PC-3 (cell line): ENCODE measurements around the gene CXCR6. TPM values are rescaled to one million over a fixed set of nuclear protein-coding genes. Genes with fewer than 3 reads are reported as not detected.

Source experiments
- ATAC-seq: fragments of 200-7000 bp; cut with Tn5 transposase; 2 replicates; pipeline ENCODE4 v1.9.1; 2020; ENCODE audit warnings: mild to moderate bottlenecking, moderate library complexity
- BruUV-seq: library from RNA; stranded (reverse); fragments of 400-500 nt; replicated peaks from 2 replicates; lab custom pipeline; 2021; lab: Mats Ljungman, UMichigan
- CTCF ChIA-PET: fragments of 300-600 bp; sonication (Branson Sonifier 250); formaldehyde crosslinking; loops from one replicate; lab custom pipeline; 2022; ENCODE audit warnings: antibody characterized with exemption; lab: Charles Lee
- POLR2A ChIA-PET: fragments of 300-600 bp; sonication (Branson Sonifier 250); formaldehyde crosslinking; loops from one replicate; lab custom pipeline; 2022; ENCODE audit warnings: antibody characterized with exemption; ENCODE audit not compliant: unreplicated experiment; lab: Charles Lee
- DNase-seq: peaks from one replicate; pipeline ENCODE4 v3.0.0-alpha.2; 2015
- H2AFZ ChIP-seq: fragments of 300-600 bp; sonication (generic); 2 replicates; pipeline ENCODE4 v1.6.0; 2016; ENCODE audit warnings: antibody characterized with exemption, low read length
- H3F3A ChIP-seq: fragments of 300-600 bp; sonication (generic); one replicate; pipeline ENCODE4 v1.6.0; 2017; ENCODE audit warnings: antibody characterized with exemption, low read length, control low read depth, mild to moderate bottlenecking; ENCODE audit not compliant: unreplicated experiment
- H3K27ac ChIP-seq: fragments of 300-600 bp; sonication (generic); 2 replicates; pipeline ENCODE4 v1.5.1; 2016; ENCODE audit warnings: mild to moderate bottlenecking, low read length
- H3K27me3 ChIP-seq: fragments of 300-600 bp; sonication (generic); 2 replicates; pipeline ENCODE4 v1.6.1; 2016; ENCODE audit warnings: low read length, mixed read lengths
- H3K36me3 ChIP-seq: fragments of 300-600 bp; sonication (generic); 2 replicates; pipeline ENCODE4 v1.6.1; 2016; ENCODE audit warnings: low read depth, mixed run types, low read length, mixed read lengths
- H3K4me1 ChIP-seq: fragments of 300-600 bp; sonication (generic); 2 replicates; pipeline ENCODE4 v1.5.1; 2016; ENCODE audit warnings: low read length; ENCODE audit not compliant: insufficient read depth
- H3K4me2 ChIP-seq: fragments of 300-600 bp; sonication (generic); 2 replicates; pipeline ENCODE4 v1.6.0; 2016; ENCODE audit warnings: low read length
- H3K4me3 ChIP-seq: fragments of 300-600 bp; sonication (generic); 2 replicates; pipeline ENCODE4 v1.5.1; 2016; ENCODE audit warnings: mild to moderate bottlenecking, low read length, mixed read lengths
- H3K79me2 ChIP-seq: fragments of 300-600 bp; sonication (generic); 2 replicates; pipeline ENCODE4 v1.6.1; 2017; ENCODE audit warnings: low read length, mixed read lengths
- H3K9ac ChIP-seq: fragments of 300-600 bp; sonication (generic); 2 replicates; pipeline ENCODE4 v1.6.0; 2016; ENCODE audit warnings: mild to moderate bottlenecking, low read length
- H3K9me2 ChIP-seq: fragments of 300-600 bp; sonication (generic); replicated peaks from 2 replicates; pipeline ENCODE4 v1.6.1; 2016; ENCODE audit warnings: mixed run types, low read length, mixed read lengths
- H3K9me3 ChIP-seq: fragments of 300-600 bp; sonication (generic); 2 replicates; pipeline ENCODE4 v1.6.1; 2016; ENCODE audit warnings: low read length, mixed read lengths
- H4K20me1 ChIP-seq: fragments of 300-600 bp; sonication (generic); 2 replicates; pipeline ENCODE4 v1.6.1; 2016; ENCODE audit warnings: low read length, mixed read lengths
- CTCF ChIP-seq: fragments of 300-600 bp; sonication (generic); conservative IDR thresholded peaks from 2 replicates; pipeline ENCODE4 v1.5.1; 2017; ENCODE audit warnings: antibody characterized with exemption, low read depth, mild to moderate bottlenecking, low read length
- EZH2 ChIP-seq: fragments of 300-600 bp; sonication (generic); IDR thresholded peaks from one replicate; pipeline ENCODE4 v1.6.1; 2017; ENCODE audit warnings: antibody characterized with exemption, mild to moderate bottlenecking, low read length; ENCODE audit not compliant: unreplicated experiment
- EZH2phosphoT487 ChIP-seq: fragments of 300-600 bp; sonication (generic); IDR thresholded peaks from 2 replicates; pipeline ENCODE4 v1.6.1; 2018; ENCODE audit warnings: mild to moderate bottlenecking, antibody characterized with exemption, low read length, borderline replicate concordance
- intact Hi-C: fragments of 100-400 bp; cut with micrococcal nuclease; formaldehyde crosslinking; loops from 2 replicates; pipeline ENCODE4 v1.9.0; 2023
- total RNA-seq: library from RNA; depleted of rRNA; stranded (reverse); fragments of >200 nt; gene quantifications from 2 replicates; pipeline ENCODE4 v1.2.3, GENCODE V29; 2014

CXCR6 gene
- total RNA-seq, 1 experiment from 2014 or later = not detected

- intact Hi-C loops = no loop called here
- no peak for ATAC-seq
- Histone ChIP-seq H3K4me3 (no peak overlapping the region), H3K79me2 (no peaks in the 10 kb centered on the region), H3K36me3 (peaks cover 43% of the 10 kb centered on the region; the same call in 1 of the 2 replicates), H3F3A (no peaks in the 10 kb centered on the region), H2AFZ (no peak overlapping the region), H4K20me1 (no peaks in the 10 kb centered on the region), H3K27me3 (no peaks in the 10 kb centered on the region), H3K9me3 (no peaks in the 10 kb centered on the region), H3K9me2 (no peaks in the 10 kb centered on the region), H3K4me1 (peaks cover 7% of the 10 kb centered on the region), H3K9ac (no peak overlapping the region), H3K4me2 (no peak overlapping the region), H3K27ac (no peak overlapping the region)
- no peak for DNase-seq
- BruUV-seq = no TSS peak
- CTCF ChIA-PET = no interaction called here
- TF ChIP-seq CTCF = no peak
- no peak for TF ChIP-seq EZH2phosphoT487
- no peak for TF ChIP-seq EZH2
- POLR2A ChIA-PET = interaction anchor here (0.5 kb wide), 1 partner anchor 109 kb away, joined by 3 read pairs; no protein-coding TSS in a partner anchor
These were observed 6.9 kb downstream of the CXCR6 start for GRCh38 chr3:45950131-45950530.

- ATAC-seq (no peak), DNase-seq (no peak)
- Histone ChIP-seq H3K4me3 (no peak overlapping the region), H3K27ac (no peak overlapping the region), H3K9me2 (no peaks in the 10 kb centered on the region), H4K20me1 (no peaks in the 10 kb centered on the region), H3K4me1 (peaks cover 7% of the 10 kb centered on the region), H3F3A (no peaks in the 10 kb centered on the region), H3K4me2 (no peak overlapping the region), H2AFZ (no peak overlapping the region), H3K9me3 (no peaks in the 10 kb centered on the region), H3K9ac (no peak overlapping the region), H3K27me3 (no peaks in the 10 kb centered on the region), H3K79me2 (no peaks in the 10 kb centered on the region), H3K36me3 (peaks cover 48% of the 10 kb centered on the region; the same call in 1 of the 2 replicates)
- intact Hi-C loops = no loop called here
- no TSS peak for BruUV-seq
- ChIA-PET POLR2A (interaction anchor here (0.5 kb wide), 1 partner anchor 110 kb away, joined by 3 read pairs; no protein-coding TSS in a partner anchor), CTCF (no interaction called here)
- TF ChIP-seq EZH2 = no peak
- no peak for TF ChIP-seq CTCF
- TF ChIP-seq EZH2phosphoT487 = no peak
These were observed 7.7 kb downstream of the CXCR6 start for GRCh38 chr3:45950686-45951600.

- Histone ChIP-seq H3K36me3 (peaks cover 42% of the 10 kb centered on the region; the same call in 1 of the 2 replicates), H3K79me2 (no peaks in the 10 kb centered on the region), H3K4me3 (no peak overlapping the region), H3F3A (no peaks in the 10 kb centered on the region), H3K4me2 (no peak overlapping the region), H3K27ac (no peak overlapping the region), H3K4me1 (peaks cover 7% of the 10 kb centered on the region), H3K9ac (no peak overlapping the region), H2AFZ (no peak overlapping the region), H3K9me3 (no peaks in the 10 kb centered on the region), H3K27me3 (no peaks in the 10 kb centered on the region), H4K20me1 (no peaks in the 10 kb centered on the region), H3K9me2 (no peaks in the 10 kb centered on the region)
- POLR2A ChIA-PET = no interaction called here
- intact Hi-C loops = no loop called here
- ATAC-seq (no peak), DNase-seq (no peak)
- no TSS peak for BruUV-seq
- CTCF ChIA-PET = no interaction called here
- TF ChIP-seq EZH2phosphoT487 = no peak
- no peak for TF ChIP-seq CTCF
- TF ChIP-seq EZH2 = no peak
These were observed 8.7 kb downstream of the CXCR6 start for GRCh38 chr3:45951946-45952345.
